MCF 10A (cell line): ENCODE results near the gene SEMA3A. TPM values are rescaled to one million over a fixed set of nuclear protein-coding genes. Genes with fewer than 3 reads are reported as not detected.

Experiments
- BruUV-seq: library from RNA; stranded (reverse); fragments of 400-500 nt; replicated peaks from 2 replicates; lab custom pipeline; 2021; lab: Mats Ljungman, UMichigan
- CTCF ChIA-PET: fragments of 300-600 bp; sonication (Branson Sonifier 250); formaldehyde crosslinking; extraction: SDS; loops from one replicate; lab custom pipeline; 2021; ENCODE audit warnings: antibody characterized with exemption, inconsistent platforms; lab: Yijun Ruan, JAX
- POLR2A ChIA-PET: fragments of 300-600, 350-650 bp; sonication (Branson Sonifier 250); formaldehyde crosslinking; extraction: SDS; loops from one replicate; lab custom pipeline; 2020; ENCODE audit warnings: antibody characterized with exemption, inconsistent platforms; lab: Yijun Ruan, JAX
- DNase-seq: peaks from one replicate; pipeline ENCODE4 v3.0.0-alpha.2; 2018; ENCODE audit not compliant: unreplicated experiment
- H3K27ac Mint-ChIP-seq: one replicate; pipeline ENCODE4 v1.8.0; 2022; ENCODE audit warnings: mild to moderate bottlenecking, low read depth, mixed read lengths; ENCODE audit not compliant: unreplicated experiment
- H3K27me3 Mint-ChIP-seq: one replicate; pipeline ENCODE4 v1.8.0; 2022; ENCODE audit warnings: mixed read lengths; ENCODE audit not compliant: insufficient read depth, unreplicated experiment
- H3K36me3 Mint-ChIP-seq: one replicate; pipeline ENCODE4 v1.8.0; 2022; ENCODE audit warnings: mild to moderate bottlenecking, moderate library complexity, mixed read lengths; ENCODE audit not compliant: insufficient read depth, unreplicated experiment
- H3K4me1 Mint-ChIP-seq: one replicate; pipeline ENCODE4 v1.8.0; 2022; ENCODE audit warnings: mixed read lengths; ENCODE audit not compliant: insufficient read depth, unreplicated experiment
- H3K4me3 Mint-ChIP-seq: one replicate; pipeline ENCODE4 v1.8.0; 2022; ENCODE audit warnings: mild to moderate bottlenecking, moderate library complexity, mixed read lengths; ENCODE audit not compliant: unreplicated experiment
- H3K9me3 Mint-ChIP-seq: one replicate; pipeline ENCODE4 v1.8.0; 2022; ENCODE audit warnings: mixed read lengths; ENCODE audit not compliant: unreplicated experiment
- intact Hi-C: fragments of 100-400 bp; cut with micrococcal nuclease; formaldehyde crosslinking; loops from 2 replicates; pipeline ENCODE4 v1.14.1; 2022
- total RNA-seq: library from RNA; stranded (reverse); gene quantifications from 2 replicates; pipeline ENCODE4 v1.2.3, GENCODE V29; 2022
- TF ChIP-seq, protein P1 (sequence below): fragments of 200-600 bp; IDR thresholded peaks from one replicate; pipeline ENCODE4 v1.8.0; 2022; ENCODE audit warnings: antibody characterized with exemption, mild to moderate bottlenecking; ENCODE audit not compliant: unreplicated experiment

Gene SEMA3A
- total RNA-seq, 1 experiment from 2014 or later: 3.2 TPM

DNA sequence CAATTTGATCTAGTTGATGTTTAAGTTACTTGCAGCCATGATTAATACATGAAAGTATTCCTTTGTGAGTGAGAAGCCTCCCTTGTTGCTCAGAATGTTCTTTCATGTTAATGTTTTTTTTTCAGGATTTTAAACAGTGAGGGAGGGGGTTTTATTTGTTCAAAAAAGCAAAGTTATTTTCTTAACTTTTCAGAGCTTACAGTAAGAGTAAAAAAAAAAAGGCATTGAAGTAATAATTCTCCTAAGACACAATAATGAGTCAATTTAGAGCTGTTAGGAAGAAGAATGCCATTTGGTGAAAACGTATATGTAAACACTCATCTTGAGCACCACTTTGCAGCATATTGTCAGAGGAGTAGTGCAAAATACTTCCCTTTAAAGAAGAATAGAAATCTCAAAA, 105.8 kb downstream of the SEMA3A start:
- CTCF ChIA-PET: interaction anchor here (0.7 kb wide), 1 partner anchor 1735 kb away, joined by 3 read pairs; no protein-coding TSS in a partner anchor
- Mint-ChIP-seq H3K9me3 (no peaks in the 10 kb centered on the region), H3K27me3 (no peaks in the 10 kb centered on the region), H3K36me3 (no peaks in the 10 kb centered on the region), H3K4me1 (peaks cover 30% of the 10 kb centered on the region), H3K27ac (no peak overlapping the region), H3K4me3 (no peak overlapping the region)
- BruUV-seq: no TSS peak
- no peak for DNase-seq
- intact Hi-C loops: no loop called here
- TF ChIP-seq, protein P1, sequence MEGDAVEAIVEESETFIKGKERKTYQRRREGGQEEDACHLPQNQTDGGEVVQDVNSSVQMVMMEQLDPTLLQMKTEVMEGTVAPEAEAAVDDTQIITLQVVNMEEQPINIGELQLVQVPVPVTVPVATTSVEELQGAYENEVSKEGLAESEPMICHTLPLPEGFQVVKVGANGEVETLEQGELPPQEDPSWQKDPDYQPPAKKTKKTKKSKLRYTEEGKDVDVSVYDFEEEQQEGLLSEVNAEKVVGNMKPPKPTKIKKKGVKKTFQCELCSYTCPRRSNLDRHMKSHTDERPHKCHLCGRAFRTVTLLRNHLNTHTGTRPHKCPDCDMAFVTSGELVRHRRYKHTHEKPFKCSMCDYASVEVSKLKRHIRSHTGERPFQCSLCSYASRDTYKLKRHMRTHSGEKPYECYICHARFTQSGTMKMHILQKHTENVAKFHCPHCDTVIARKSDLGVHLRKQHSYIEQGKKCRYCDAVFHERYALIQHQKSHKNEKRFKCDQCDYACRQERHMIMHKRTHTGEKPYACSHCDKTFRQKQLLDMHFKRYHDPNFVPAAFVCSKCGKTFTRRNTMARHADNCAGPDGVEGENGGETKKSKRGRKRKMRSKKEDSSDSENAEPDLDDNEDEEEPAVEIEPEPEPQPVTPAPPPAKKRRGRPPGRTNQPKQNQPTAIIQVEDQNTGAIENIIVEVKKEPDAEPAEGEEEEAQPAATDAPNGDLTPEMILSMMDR: no peak
- POLR2A ChIA-PET: interaction anchor here (0.6 kb wide), 1 partner anchor 67 kb away, joined by 3 read pairs; no protein-coding TSS in a partner anchor

DNA sequence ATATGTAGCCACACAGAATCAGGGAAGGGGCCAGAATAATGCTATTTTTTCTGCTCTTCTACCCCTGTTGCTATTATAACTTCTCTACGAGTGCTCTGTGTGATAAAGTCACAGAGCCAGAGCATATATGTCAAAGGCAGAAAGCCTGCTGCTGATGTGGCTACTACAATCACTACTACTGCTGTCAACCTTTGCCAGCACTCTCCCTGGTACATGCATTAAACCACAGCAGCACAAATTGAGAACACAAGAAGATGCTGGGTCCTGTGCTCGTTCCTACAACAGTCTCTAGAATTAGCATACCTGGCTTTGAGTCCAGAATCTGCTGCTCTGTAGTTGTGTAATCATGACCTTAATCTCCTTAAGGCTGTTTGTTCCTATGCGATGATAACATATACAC, 108.6 kb downstream of the SEMA3A start:
- BruUV-seq: no TSS peak
- no peak for DNase-seq
- H3K9me3 Mint-ChIP-seq: no peaks in the 10 kb centered on the region
- H3K36me3 Mint-ChIP-seq: no peaks in the 10 kb centered on the region
- POLR2A ChIA-PET: no interaction called here
- CTCF ChIA-PET: no interaction called here
- TF ChIP-seq, protein P1: no peak
- no peak overlapping the region for H3K27ac Mint-ChIP-seq
- H3K27me3 Mint-ChIP-seq: no peaks in the 10 kb centered on the region
- peaks cover 17% of the 10 kb centered on the region for H3K4me1 Mint-ChIP-seq
- no peak overlapping the region for H3K4me3 Mint-ChIP-seq
- intact Hi-C loops: no loop called here

DNA sequence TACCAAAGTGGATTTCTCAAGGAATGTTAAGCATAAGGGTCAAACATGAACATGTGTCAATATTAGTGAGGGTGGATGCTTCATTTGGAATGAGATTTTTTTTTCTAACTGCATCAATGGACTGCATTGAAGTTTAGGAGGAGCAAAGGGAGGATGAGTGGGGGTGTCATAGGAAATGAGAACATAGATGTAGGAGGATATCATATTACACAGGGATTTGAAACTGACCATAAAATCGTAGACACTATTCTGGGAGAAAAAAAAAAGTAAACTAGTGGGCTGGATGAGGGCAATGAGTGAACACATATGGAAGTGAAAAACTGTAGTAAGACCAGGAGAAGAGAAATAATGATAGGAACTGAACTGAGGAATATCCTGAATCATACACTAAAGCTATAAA, 109.4 kb downstream of the SEMA3A start:
- H3K4me3 Mint-ChIP-seq: no peak overlapping the region
- H3K36me3 Mint-ChIP-seq: no peaks in the 10 kb centered on the region
- intact Hi-C loops: no loop called here
- no peak overlapping the region for H3K27ac Mint-ChIP-seq
- TF ChIP-seq, protein P1: no peak
- DNase-seq: peak; percentile 24
- ChIA-PET CTCF (no interaction called here), POLR2A (no interaction called here)
- no peaks in the 10 kb centered on the region for H3K9me3 Mint-ChIP-seq
- no peaks in the 10 kb centered on the region for H3K27me3 Mint-ChIP-seq
- peaks cover 15% of the 10 kb centered on the region for H3K4me1 Mint-ChIP-seq
- no TSS peak for BruUV-seq

DNA sequence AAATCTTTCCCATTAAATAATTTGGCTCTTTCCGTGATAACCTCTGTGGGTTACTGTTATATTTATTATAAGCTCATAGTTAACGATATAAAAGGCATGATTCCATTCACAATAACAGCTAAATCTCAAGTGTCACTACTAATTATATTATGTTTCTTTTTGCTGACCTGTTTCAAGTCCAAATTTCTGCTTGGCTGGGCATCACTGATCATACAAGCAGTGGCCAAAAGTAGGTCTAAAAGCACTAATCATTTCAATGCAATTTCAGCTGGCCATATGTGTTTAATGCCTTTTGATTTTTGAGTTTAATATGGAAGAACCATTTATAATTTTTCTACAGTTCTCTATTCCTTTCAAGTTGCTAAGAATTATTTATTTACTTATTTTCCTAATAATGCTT, 110.7 kb downstream of the SEMA3A start:
- intact Hi-C loops: no loop called here
- ChIA-PET POLR2A (no interaction called here), CTCF (interaction anchor here (0.7 to 1.0 kb wide), 2 partner anchors 11 to 13 kb away, joined by 3 read pairs; no protein-coding TSS in a partner anchor)
- no peaks in the 10 kb centered on the region for H3K9me3 Mint-ChIP-seq
- H3K27ac Mint-ChIP-seq: no peak overlapping the region
- no peak for DNase-seq
- TF ChIP-seq, protein P1: no peak
- peaks cover 11% of the 10 kb centered on the region for H3K4me1 Mint-ChIP-seq
- H3K27me3 Mint-ChIP-seq: no peaks in the 10 kb centered on the region
- BruUV-seq: no TSS peak
- H3K36me3 Mint-ChIP-seq: no peaks in the 10 kb centered on the region
- H3K4me3 Mint-ChIP-seq: no peak overlapping the region
